NCI-H1105 treated with DMSO at 0.1 percent for 48 hours (cell line): ENCODE results near the gene PSORS1C1.
A peak's percentile ranks its signal among the peaks of the same experiment; 100 is the strongest.
"Not testable (repeated sequence)": the region's sequence is repeated elsewhere in the genome, so short reads cannot be mapped to it uniquely, and the experiment has no call there.

Experiments used
- DNase-seq: peaks from one replicate; lab custom pipeline; 2025; lab: John Stamatoyannopoulos, UW

PSORS1C1 gene

DNA sequence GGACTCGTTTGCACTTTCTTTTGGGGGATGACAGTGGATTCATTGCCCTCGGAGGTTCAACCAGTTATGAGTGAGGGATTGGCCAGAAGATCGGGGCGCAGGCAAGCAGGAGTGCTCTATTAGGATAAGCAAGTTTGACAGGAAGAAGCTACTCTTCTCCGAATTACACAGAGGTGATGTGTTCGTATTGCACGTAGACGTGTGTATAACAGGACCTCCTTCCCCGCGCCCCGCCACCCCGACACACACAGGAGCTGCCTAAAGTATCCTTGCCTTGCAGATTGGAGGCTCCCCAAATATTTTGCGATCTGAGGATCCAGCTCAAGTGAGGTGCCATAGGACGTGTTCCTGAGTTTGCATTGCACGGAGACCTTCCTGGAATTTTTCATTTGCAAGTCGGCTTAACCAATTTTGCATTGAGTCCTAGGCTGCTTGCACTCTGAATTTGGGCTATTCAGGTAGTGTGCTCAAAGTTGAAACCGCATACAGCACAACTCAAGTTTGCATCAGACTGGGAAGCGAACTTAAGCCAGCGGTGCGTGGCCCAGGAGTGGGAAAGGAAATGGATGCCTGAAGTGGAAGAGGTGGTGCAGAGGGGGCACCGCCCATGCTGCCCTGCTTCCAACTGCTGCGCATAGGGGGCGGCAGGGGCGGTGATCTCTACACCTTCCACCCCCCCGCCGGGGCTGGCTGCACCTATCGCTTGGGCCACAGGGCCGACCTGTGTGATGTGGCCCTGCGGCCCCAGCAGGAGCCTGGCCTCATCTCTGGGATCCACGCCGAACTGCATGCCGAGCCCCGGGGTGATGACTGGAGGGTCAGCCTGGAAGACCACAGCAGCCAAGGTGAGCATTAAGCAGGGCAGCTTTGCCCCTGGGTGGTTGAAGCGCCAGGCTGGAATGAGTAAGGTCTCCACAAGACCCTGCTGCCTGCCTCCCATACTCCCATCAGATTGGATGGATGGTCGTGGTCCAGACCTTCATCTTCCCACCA is 44.6 kb downstream of the PSORS1C1 start:
- peak; percentile 33 for DNase-seq

DNA sequence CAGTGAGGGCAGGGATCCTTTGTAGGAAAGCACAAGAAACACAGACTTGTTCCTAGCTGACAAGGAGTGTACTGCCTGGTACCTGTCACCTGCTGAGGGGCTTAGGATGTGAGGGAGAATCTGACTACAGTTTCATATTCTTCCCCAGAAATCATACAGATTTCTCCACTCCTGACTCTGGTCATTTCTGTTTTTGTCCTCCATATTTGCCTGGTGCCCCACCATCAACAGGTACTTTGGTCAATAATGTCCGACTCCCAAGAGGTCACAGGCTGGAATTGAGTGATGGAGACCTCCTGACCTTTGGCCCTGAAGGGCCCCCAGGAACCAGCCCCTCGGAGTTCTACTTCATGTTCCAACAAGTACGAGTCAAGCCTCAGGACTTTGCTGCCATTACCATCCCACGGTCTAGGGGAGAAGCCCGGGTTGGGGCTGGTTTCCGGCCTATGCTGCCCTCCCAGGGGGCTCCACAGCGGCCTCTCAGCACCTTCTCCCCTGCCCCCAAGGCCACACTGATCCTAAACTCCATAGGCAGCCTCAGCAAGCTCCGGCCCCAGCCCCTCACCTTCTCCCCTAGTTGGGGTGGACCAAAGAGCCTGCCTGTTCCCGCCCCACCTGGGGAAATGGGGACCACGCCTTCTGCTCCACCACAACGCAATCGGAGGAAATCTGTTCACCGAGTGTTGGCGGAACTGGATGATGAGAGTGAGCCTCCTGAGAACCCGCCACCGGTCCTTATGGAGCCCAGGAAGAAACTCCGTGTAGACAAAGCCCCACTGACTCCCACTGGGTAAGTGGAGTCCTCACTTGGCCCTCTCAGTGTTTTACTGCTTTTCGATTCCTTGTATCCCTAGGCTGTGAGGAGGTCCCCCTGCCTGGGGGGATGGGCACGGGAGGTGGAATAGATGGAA is 46.9 kb downstream of the PSORS1C1 start:
- no peak for DNase-seq

DNA sequence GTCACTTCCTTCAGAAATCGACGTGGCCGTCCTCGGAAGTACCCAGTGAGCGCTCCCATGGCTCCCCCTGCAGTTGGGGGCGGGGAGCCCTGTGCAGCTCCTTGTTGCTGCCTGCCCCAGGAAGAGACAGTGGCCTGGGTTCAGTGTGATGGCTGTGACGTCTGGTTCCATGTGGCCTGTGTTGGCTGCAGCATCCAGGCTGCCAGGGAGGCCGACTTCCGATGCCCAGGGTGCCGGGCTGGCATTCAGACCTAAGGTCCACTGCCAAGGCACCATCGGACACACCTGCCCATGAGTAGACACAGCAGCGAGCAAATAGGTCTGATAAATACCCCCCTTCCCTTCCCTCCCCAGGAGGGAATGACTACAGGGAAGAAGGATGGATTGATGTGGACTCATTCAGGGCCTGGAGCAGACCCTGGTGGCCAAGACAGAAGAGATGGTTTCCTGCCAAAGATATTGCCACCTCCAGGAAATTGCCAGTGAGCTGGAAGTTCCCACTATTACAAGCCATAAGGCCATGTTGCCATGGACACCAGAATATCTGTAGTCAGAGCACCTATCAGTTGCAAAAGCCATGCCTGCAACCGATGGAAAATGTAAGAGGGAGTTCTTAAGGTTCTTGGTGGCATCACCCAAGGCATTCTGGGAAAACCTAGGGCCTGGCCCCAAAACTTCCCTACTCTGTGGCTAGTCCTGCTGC is 48.0 kb downstream of the PSORS1C1 start:
- DNase-seq, result no peak

DNA sequence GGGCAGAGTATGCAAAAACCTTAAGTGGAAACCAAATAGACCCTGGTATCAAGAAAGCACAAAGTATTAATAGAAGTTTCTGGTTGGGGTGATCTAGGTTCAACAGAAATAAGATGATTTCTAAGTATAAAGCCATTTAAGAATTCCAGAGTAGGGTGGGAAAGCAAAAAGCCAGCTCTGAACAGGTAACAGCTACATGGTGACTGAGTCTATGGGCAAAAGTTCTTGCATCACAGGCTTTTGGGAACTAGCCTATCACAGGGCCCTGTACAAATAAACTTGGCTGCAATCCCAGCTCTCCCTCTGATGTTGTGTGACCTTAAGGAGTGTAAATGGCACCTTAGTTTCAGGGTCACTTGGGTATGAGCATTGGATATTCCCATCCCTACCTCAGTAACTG is 49.3 kb downstream of the PSORS1C1 start:
- DNase-seq, result peak; percentile 1

DNA sequence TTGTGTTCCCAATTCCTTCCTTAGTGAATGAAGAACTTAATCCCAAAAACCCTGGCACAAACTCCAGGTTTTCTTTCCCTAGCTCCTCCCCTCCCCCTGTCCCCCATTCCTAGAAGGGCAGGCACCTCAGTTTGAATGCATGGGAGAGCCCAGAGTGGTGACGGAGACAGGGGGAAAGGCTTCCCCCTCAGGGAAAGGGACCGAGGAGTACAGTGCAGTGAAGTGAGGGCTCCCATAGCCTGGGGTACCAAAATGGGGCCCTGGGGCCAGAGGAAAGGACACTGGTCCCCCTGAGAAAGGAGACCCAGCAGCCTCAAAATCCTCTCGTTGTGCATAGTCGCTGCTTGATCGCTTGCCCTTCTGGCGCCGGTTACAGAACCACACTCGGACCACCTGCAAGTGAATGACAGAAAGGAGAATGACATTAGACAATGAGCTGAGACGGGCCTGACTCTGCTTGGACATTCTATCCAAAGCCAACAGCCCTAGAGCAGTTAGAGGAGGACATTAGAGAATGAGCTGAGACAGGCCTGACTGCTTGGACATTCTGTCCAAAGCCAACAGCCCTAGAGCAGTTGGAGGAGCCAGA is 50.0 kb downstream of the PSORS1C1 start:
- DNase-seq, result not testable (repeated sequence)

DNA sequence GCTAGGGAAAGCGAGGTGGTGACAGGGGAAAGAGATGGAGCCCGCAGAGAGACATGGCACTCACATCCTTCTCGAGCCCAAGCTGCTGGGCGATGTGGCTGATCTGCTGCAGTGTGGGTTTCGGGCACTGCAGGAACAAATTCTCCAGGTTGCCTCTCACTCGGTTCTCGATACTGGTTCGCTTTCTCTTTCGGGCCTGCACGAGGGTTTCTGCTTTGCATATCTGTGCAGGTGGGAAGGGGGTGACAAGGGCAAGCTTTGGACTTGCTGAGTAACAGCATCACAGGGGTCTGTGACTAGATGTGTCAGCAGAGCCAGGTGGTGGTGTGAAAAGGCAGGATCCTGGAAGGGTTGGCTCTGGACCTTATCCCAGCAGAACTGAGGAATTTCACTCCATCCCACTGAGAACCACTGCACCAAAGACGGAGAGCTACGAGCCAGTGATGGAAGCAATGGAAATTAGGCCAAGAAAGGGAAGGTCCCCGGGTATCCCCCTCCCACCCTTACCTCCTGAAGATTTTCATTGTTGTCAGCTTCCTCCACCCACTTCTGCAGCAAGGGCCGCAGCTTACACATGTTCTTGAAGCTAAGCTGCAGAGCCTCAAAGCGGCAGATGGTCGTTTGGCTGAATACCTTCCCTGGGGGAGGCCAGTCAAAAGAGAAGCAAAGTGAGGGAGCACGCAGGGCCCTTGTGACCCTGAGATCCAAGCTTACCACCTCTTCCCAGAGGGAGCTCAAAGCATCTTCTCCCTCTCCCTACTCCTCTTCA is 50.6 kb downstream of the PSORS1C1 start:
- not testable (repeated sequence) for DNase-seq

DNA sequence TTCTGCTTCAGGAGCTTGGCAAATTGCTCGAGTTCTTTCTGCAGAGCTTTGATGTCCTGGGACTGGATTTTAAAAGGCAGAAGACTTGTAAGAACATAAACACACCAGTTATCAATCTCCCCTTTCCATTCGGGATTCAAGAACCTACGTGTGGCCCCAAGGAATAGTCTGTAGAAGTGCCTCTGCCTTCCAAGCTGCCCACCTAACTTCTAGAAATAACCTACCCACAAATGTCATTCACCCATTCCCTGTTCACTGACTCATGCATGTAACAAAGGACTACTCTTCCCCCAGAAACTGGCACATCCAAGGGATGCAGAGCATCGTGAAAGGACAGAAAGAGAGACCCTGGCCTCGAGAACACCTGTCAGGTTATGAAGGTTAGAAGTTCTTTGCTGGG is 51.4 kb downstream of the PSORS1C1 start:
- no peak for DNase-seq

DNA sequence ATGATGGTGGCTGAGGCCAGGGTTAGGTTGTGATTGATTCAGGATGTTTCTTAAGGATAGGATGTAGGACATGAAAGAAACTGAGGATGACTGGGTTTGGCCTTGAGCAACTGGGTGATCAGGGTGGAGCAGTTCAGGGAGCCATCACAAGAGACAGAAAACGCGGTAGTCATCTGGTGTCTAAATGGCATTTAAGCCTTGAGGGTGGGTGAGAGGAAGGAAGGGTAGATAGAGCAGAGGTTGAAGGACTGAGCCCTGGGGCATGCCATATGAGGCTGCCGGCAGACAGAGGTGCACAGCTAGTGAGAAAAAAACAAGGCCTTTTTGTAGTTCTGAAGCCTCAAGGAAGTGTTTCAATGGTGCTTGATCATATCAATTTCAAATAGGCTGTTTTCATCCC is 54.0 kb downstream of the PSORS1C1 start:
- no peak for DNase-seq

DNA sequence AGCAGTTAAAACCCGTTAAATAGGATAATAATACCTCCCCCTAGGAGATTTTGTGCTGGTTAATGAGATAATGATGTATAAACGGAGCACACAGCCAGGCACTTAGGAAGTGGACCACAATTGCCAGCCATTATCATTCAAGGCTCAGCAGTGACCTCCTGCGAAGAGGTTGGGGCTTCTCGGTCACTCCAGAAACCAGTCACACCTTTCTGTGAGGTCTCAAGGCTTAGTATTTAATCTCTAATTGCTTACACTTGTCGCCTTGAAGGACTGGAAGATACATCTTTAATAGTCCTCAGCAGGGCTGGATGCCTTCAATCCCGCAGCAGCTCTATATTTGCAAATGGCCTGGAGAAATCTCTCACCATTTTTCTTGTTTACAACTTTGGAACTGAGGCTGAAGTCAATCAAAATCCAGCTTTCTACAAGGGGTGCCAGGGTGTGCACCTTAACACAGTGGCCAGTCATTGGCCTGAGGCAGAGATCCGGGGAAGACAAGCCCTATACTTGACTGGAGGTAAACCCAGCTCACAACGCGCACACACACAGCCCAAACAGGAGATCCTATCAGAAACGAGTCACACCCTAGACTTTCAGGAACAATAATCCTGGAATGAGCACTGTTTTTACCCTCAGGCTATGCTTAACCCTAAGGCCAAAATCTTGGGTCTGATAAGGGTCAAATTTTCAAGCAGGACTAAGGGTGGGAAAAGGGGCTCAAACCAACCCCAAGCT is 54.7 kb downstream of the PSORS1C1 start:
- DNase-seq, result no peak

DNA sequence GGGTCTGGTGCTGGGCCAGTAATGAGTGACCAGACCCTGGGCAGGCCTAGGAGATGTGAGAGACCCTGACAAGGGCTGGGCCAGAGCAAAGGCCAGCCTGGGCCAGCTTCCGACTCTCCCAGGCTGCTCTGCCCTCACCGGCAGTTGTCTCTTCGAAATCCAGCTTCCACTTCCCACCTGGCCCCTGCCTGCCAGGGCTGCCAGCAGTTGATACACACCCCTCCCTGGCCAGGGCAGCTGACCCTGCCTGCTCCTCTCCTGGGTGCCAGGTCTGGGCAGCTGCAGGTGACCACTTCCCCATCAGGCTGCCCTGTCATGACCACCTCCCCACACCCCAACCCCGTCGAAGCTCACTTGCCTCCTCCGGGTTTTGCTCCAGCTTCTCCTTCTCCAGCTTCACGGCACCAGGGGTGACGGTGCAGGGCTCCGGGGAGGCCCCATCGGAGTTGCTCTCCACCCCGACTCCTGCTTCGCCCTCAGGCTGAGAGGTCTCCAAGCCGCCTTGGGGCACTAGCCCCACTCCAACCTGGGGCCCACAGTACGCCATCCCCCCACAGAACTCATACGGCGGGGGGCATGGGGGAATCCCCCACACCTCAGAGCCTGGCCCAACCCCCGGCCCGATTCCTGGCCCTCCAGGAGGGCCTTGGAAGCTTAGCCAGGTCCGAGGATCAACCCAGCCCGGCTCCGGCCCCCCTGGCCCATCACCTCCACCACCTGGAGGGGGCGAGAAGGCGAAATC is 55.4 kb downstream of the PSORS1C1 start:
- not testable (repeated sequence) for DNase-seq

DNA sequence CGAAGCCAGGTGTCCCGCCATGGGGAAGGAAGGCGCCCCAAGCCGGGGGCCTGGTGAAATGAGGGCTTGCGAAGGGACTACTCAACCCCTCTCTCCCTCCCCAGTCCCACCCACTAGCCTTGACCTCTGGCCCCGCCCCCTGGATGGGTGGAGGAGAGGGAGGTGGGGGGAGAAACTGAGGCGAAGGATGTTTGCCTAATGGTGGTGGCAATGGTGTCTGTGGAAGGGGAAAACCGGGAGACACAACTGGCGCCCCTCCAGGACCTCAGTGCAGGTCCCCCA is 55.9 kb downstream of the PSORS1C1 start, which contains the start of gene POU5F1:
TSS of gene POU5F1 (minus strand) at position 83 of the 282 bp plus-strand sequence. CDS start at position 21, 62 bp downstream.
- DNase-seq, result no peak

DNA sequence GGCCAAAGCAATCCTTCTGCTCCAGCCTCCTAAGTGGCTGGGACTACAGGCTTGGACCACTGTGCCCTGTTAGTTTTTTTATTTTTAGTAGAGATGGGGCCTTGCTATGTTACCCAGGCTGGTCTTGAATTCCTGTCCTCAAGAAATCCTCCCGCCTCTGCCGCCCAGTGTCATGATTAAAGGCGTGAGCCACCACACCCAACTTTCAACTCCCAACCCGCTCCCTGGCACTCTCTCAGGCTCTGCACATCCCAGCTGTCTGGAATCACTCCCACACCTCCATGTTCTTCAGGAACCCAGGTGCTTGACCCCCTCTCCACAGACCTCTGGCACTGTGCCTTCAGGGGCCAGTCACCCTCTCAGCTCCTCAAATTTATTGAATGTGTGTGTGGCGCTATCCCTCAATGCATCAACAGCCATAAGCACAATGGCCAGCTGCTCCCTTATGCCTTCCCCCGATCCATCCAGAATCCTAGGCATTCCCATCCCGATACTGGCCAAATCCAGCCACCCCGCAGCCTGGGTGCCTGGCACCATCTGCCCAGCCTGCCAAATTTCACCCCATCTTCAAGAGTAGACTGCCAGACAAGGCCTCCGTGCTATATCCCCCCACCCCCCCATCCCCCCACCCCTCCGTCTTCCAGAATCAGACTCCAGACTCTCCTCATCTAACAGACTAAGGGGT is 56.5 kb downstream of the PSORS1C1 start:
- DNase-seq, result no peak

DNA sequence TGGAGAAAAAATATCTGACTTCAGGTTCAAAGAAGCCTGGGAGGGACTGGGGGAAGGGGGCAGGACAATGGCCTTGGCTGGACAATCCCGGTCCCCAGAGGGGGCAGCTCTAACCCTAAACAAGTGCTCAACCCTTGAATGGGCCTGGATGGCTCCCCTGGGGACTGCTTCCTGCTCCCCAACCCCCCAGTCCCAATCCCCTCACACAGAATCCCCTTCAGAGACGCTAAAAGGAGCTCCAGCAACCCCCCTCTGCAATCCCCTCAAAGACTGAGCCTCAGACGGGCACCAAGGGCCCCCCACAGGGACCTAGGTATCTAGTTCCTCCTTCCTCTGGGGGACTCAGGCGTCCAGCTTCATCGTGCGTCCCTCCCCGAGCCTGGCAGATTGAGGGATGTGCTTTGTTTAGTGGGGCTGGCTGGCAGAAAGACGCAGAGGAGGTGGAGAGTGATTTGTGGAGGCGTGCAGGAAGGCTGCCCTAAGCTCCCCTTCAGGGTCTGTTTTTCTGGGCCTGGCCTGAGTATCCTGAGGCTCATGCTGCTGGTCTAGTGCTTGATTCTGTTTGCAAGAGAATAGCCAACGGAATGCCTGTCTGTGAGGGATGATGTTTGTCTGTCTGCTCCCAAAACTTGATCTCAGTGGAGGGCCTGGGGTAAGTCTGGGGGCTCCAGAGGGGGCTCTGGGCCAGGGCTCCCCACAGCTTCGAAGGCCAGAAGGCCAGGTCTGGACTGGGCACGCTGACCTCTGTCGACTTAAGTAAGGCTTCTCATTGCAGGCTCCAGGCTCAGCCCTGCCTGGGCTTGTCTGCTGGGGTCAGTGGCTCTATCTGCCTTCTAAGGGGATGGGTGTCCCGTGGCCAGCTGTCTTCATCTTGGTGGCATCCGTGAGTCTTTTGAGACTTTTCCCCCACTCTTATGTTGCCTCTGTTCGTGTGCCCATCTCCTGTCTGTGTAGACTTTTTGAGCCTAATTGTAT is 57.6 kb downstream of the PSORS1C1 start:
- no peak for DNase-seq

DNA sequence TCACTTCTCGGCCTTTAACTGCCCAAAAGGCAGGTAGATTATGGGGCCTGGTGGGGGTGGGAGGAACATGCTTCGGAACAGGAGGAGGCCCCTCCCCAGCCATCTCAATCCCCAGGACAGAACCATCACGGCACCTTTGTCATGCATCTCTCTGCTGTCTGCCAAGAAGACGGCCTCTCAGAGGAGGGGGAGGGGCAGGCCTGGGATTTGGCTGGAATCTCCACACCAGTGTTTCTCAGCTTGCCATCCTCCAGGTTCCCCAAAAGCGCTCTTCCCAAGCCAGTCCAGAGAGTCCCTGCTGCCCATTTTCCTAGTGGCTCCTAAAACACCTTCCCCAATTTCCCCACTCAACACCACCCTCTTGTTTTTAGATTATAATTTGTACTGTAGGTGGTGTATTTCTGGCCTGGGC is 58.4 kb downstream of the PSORS1C1 start:
- no peak for DNase-seq

DNA sequence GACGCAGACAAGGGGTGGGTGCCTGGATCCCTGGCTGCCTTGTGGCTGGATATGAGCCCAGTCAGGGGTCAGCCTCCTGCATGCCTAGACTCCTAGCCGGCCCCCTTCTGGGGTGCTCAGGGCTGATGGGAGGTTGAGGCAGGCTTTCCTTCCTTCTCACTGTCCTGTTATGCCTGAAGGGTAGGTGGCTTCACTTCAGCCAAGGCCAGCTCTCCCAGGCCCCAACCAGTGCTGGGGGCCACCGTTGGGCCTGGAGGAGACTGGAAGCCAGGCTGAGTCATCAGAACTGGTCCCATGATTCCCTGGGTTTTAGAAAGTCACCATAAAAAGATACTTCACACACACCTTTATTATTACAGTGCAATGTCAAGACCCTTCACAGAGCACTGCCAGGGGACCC is 58.8 kb downstream of the PSORS1C1 start:
- DNase-seq, result no peak

DNA sequence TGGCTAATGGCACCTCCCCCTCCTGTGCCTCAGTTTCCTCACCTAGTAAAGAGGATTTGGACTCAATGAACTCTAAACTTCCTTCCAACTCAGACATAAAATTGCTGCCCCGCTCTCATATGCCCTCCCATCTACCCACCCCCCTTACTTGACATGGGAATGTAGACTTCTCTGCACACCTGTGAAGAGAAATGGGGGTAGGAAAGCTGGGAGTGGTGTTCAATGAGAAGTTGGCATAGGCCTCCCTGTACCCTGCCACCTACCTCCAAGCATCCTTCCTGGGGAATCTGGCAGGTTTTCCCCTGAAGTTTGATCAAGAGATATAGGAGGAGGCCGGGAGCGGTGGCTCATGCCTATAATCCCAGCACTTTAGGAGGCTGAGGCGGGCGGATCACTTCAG is 59.8 kb downstream of the PSORS1C1 start:
- DNase-seq, result no peak

DNA sequence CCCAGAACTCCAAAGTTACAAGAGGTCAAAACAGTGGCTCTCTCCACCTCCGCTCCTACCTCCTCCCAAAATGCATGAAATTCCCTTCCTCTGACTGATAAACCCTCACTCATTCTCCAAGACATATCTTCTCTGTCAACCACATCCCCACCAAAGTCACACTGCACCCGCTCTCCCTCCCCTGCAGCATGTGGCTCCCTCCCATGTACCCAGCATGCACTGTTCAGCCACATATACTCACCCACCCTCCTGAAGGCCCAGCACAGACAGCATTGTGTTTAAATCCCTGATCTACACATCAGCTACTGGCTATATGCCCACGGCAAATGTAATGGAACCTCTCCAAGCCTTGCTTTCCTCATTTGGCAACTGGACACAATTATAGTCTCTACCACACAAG is 61.4 kb downstream of the PSORS1C1 start:
- DNase-seq, result no peak
